Parathyroid adenoma (tissue), 2 donors: ENCODE results near the gene LY6G6F.
A peak's percentile ranks its signal among the peaks of the same experiment; 100 is the strongest.

ENCODE experiments used
- H2AFZ ChIP-seq: fragments of 300-600 bp; sonication (generic); one replicate; pipeline ENCODE4 v1.7.0; 2017; ENCODE audit warnings: antibody characterized with exemption, mild to moderate bottlenecking
- H3K27ac ChIP-seq: fragments of 300-600 bp; sonication (generic); one replicate; pipeline ENCODE4 v1.7.0; 2017
- H3K27me3 ChIP-seq: fragments of 300-600 bp; sonication (generic); one replicate; pipeline ENCODE4 v1.7.0; 2017; ENCODE audit warnings: low read length; ENCODE audit not compliant: control insufficient read depth, insufficient read depth
- H3K36me3 ChIP-seq: fragments of 300-600 bp; sonication (generic); one replicate; pipeline ENCODE4 v1.7.0; 2017; ENCODE audit warnings: low read length; ENCODE audit not compliant: control insufficient read depth, insufficient read depth
- H3K4me1 ChIP-seq: fragments of 300-600 bp; sonication (generic); one replicate; pipeline ENCODE4 v1.7.0; 2017; ENCODE audit warnings: control low read depth
- H3K4me2 ChIP-seq: fragments of 300-600 bp; sonication (generic); one replicate; pipeline ENCODE4 v1.7.0; 2017; ENCODE audit warnings: low read length
- H3K4me3 ChIP-seq: fragments of 300-600 bp; sonication (generic); one replicate; pipeline ENCODE4 v1.7.0; 2017; ENCODE audit warnings: low read depth, low read length
- H3K79me2 ChIP-seq: fragments of 300-600 bp; sonication (generic); one replicate; pipeline ENCODE4 v1.7.0; 2017; ENCODE audit warnings: control low read depth
- H3K9ac ChIP-seq: fragments of 300-600 bp; sonication (generic); one replicate; pipeline ENCODE4 v1.7.0; 2017; ENCODE audit warnings: mild to moderate bottlenecking
- H3K9me3 ChIP-seq: fragments of 300-600 bp; sonication (generic); one replicate; pipeline ENCODE4 v1.7.0; 2017; ENCODE audit warnings: low read length; ENCODE audit not compliant: control insufficient read depth
- TF ChIP-seq, protein P1 (sequence below): fragments of 300-600 bp; sonication (generic); IDR thresholded peaks from one replicate; pipeline ENCODE4 v1.7.0; 2017; ENCODE audit warnings: antibody characterized with exemption, mild to moderate bottlenecking
- donor health status: primary hyperparathyroidism.

LY6G6F gene

DNA sequence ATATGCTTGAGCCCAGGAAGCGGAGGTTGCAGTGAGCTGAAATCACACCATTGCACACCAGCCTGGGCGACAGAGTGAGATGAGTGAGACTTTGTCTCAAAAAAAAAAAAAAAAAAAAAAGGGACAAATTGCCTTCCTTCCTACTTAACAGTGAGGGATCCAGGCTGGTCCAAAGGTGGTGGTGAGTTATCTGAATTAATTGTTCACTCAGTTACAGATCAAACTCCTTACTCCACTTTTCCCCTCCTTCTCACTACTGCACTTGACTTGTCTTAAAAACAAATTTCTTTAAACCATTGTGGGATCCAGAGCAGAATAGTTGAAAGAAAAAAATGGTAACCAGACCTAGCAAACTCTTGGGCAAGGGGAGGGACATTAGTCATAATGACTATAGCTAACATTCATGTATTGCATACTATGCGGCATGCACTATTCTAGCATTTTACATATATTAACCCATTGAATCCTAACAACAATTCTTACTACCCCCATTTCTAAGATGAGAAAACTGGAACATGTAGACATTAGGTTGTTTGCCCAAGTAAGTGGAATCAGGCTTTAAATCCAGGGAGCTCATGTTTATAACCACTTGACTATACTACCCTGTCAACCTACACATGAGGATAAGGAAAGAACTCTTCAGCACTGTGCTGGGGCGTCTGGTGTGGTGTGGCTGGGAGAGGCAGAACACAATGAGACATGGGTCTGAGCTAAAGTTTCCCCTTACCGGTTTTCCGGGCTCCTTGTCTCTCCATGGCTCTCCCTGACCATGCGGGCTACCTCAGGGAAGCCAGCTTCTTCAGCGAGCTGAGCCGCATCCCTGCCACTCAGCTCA is 43.3 kb upstream of the LY6G6F start:
- Histone ChIP-seq H3K27ac (peak overlapping the region; percentile 99), H3K36me3 (no peaks in the 10 kb centered on the region)

DNA sequence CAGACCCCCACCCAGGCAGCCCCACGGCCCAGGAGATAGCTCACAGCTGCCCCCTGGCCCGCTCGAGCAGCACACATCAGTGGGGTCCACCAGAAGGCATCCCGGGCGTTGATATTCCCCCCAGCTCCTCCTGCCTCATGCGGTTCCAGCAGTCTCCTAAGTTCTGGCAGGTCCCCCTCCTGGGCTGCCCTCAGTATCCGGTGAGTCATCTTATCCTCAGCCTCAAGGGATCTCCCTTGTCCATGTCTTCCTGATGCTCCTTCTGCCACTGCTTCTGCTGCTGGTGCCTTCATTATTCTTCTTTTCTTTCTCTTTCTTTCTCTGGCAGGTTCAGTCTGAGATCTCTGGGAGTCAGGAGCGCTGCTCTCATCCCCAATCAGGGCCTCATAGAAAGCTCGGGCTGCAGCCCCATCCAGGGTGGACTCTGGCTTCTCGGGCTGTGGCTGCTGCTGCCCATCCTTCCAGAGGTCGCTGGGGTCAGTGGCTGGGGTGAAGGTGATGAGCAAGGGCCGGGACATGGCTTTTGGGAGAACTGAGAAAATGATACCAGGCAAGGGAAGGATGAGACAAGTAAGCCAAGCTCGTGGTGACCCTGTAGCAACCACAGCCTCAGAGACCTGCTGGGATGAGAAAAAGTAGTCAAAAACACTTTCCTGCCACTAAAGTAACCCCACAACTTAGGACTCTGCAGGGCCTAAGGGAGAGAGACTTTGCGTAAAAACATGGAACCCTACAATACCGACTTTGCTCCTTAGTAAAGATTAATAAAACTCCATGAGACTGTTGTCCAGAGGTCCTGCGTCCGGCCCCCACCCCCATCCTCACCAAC is 42.5 kb upstream of the LY6G6F start:
- peak overlapping the region; percentile 99 for H3K4me3 ChIP-seq
- peak overlapping the region; percentile 99 for H3K27ac ChIP-seq
- peak overlapping the region; percentile 92 for H2AFZ ChIP-seq
- no peaks in the 10 kb centered on the region for H3K9me3 ChIP-seq
- TF ChIP-seq, protein P1, sequence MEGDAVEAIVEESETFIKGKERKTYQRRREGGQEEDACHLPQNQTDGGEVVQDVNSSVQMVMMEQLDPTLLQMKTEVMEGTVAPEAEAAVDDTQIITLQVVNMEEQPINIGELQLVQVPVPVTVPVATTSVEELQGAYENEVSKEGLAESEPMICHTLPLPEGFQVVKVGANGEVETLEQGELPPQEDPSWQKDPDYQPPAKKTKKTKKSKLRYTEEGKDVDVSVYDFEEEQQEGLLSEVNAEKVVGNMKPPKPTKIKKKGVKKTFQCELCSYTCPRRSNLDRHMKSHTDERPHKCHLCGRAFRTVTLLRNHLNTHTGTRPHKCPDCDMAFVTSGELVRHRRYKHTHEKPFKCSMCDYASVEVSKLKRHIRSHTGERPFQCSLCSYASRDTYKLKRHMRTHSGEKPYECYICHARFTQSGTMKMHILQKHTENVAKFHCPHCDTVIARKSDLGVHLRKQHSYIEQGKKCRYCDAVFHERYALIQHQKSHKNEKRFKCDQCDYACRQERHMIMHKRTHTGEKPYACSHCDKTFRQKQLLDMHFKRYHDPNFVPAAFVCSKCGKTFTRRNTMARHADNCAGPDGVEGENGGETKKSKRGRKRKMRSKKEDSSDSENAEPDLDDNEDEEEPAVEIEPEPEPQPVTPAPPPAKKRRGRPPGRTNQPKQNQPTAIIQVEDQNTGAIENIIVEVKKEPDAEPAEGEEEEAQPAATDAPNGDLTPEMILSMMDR, result no peak
- H3K27me3 ChIP-seq, result no peaks in the 10 kb centered on the region
- H3K36me3 ChIP-seq, result no peaks in the 10 kb centered on the region
- no peak overlapping the region for H3K9ac ChIP-seq
- peaks cover 30% of the 10 kb centered on the region for H3K79me2 ChIP-seq
- peaks cover 12% of the 10 kb centered on the region for H3K4me1 ChIP-seq
- H3K4me2 ChIP-seq, result peak overlapping the region; percentile 99

More for the DNA sequence above, 43.3 kb upstream of the LY6G6F start:
- Histone ChIP-seq H3K4me3 (peak overlapping the region; percentile 99), H3K9me3 (no peaks in the 10 kb centered on the region), H3K4me2 (peak overlapping the region; percentile 99), H3K4me1 (peaks cover 15% of the 10 kb centered on the region), H3K9ac (no peak overlapping the region), H2AFZ (no peak overlapping the region), H3K79me2 (peaks cover 35% of the 10 kb centered on the region), H3K27me3 (no peaks in the 10 kb centered on the region)
- TF ChIP-seq, protein P1, result no peak

DNA sequence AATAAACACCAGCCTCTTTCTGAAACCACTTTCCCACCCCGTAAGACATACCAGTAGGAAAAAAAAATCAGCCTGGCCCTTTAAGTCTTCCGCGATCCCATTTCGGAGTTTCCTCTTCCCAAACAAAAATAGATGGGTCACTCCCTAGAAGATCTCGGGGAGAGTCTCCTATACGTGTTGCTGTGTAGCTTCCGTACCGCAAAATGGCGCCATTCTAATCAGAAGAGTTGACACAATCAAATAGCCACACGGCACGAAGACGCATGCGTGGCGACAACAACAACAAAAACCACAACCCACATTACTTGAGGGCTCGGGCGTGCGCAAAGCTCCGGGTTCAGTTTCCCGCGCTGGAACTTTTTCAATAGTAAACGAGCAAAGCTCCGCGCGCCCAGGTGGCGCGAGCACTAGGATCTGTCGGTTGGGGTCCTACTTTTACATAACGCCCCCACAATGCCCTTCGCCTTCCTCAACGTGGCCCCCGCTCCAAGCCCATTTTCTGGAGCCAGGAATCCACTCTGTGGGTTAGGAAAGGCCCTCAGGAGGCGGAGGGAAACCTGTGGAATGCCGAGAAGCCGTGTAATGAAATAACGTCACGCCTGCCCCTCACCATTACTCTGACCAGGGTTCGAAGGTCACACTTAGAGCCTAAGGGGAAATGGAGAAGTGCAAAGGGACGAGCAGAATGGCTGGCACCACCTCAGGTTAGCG is 41.7 kb upstream of the LY6G6F start, which contains the start of gene GPANK1:
Gene GPANK1, minus strand, starts transcription at position 208 of the 711 bp plus-strand sequence. CDS start 519 bp downstream, outside the sequence.
- Histone ChIP-seq H3K9me3 (no peaks in the 10 kb centered on the region), H3K36me3 (no peaks in the 10 kb centered on the region), H3K4me1 (peaks cover 12% of the 10 kb centered on the region)

More for the DNA sequence above, 41.7 kb upstream of the LY6G6F start, which contains the start of gene GPANK1:
- TF ChIP-seq, protein P1, result no peak
- Histone ChIP-seq H2AFZ (peak within 1 kb of the TSS; percentile 92), H3K27me3 (no peaks in the 10 kb centered on the region), H3K4me2 (peak within 1 kb of the TSS; percentile 99), H3K4me3 (peak within 1 kb of the TSS; percentile 99), H3K9ac (peak within 1 kb of the TSS; percentile 38), H3K79me2 (peaks cover 22% of the 10 kb centered on the region), H3K27ac (peak within 1 kb of the TSS; percentile 99)
